D721Med (cell line): Measurements from ENCODE around the gene TSPAN33.

Source experiments
- DNase-seq: peaks from one replicate; pipeline ENCODE4 v3.0.0; 2011; ENCODE audit warnings: low spot score; ENCODE audit not compliant: insufficient read length
- FAIRE-seq: peaks from 2 replicates; lab custom pipeline; 2011; peaks lifted over from hg19 to GRCh38; lab: Jason Lieb, UNC
- TF ChIP-seq, protein P1 (sequence below): IDR thresholded peaks from 2 replicates; pipeline ENCODE4 v1.5.1; 2012; ENCODE audit warnings: mild to moderate bottlenecking, control low read depth; ENCODE audit not compliant: insufficient read depth; ENCODE audit errors: missing control alignments

The TSPAN33 gene, protein sequence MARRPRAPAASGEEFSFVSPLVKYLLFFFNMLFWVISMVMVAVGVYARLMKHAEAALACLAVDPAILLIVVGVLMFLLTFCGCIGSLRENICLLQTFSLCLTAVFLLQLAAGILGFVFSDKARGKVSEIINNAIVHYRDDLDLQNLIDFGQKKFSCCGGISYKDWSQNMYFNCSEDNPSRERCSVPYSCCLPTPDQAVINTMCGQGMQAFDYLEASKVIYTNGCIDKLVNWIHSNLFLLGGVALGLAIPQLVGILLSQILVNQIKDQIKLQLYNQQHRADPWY

DNA sequence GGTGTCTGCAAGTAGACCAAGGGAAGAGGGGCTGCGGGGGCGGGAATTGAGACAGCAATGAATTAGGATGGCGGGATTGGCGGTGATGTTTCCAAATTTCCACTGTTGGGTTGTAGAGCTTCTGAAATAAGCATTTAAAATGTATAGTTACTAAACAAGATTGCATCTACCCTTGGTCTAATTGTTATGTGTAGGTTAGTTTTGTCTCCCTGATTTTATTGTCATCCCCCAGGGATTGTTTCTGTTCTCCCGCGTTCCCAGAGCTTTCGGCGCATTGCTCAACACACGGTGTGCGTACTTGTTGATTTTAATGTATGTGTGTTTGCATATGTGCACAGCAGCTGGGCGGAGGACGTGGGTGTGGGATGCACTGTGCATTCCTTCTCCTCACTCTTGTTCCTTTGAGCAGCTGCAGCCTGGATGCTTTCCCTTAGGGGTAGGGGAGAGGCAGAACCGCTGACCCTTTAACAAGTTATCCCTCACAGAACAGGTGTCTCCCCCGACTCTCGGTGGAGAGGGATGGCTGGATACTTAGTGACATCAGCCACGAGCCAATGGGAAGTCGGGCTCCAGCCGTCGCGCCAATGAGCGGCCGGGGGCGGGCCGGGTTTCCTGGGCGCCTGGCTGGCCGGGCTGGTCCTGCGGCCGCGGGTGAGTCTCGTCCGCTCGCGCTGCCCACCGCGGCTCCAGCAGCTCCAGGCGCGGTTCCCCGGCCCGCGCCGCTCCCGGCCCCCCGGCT is at the start of gene TSPAN33:
Gene TSPAN33 (plus strand): TSS at position 613 of the 739 bp plus-strand sequence. CDS start 274 bp downstream, outside the sequence.
- no peak for FAIRE-seq
- TF ChIP-seq, protein P1, sequence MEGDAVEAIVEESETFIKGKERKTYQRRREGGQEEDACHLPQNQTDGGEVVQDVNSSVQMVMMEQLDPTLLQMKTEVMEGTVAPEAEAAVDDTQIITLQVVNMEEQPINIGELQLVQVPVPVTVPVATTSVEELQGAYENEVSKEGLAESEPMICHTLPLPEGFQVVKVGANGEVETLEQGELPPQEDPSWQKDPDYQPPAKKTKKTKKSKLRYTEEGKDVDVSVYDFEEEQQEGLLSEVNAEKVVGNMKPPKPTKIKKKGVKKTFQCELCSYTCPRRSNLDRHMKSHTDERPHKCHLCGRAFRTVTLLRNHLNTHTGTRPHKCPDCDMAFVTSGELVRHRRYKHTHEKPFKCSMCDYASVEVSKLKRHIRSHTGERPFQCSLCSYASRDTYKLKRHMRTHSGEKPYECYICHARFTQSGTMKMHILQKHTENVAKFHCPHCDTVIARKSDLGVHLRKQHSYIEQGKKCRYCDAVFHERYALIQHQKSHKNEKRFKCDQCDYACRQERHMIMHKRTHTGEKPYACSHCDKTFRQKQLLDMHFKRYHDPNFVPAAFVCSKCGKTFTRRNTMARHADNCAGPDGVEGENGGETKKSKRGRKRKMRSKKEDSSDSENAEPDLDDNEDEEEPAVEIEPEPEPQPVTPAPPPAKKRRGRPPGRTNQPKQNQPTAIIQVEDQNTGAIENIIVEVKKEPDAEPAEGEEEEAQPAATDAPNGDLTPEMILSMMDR = no peak
- peak; percentile 99 for DNase-seq

DNA sequence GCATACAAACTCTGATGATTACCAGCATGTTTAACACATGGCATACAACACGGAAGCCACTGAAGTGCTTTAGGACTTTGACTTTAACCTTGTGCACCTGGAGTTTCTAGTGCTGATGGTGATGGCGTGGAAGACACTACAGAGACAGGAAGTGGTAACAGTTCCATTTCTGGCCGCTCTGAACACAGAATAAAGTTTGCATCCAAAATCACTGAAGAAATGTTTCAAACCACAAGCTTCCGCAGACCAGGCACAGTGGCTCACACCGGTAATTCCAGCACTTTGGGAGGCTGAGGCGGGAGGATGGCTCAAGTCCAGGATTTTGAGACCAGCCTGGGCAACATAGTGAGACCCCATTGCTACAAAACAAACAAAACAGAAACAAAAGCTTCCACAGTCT is 49.2 kb upstream of the TSPAN33 start:
- DNase-seq (no peak), FAIRE-seq (no peak)
- TF ChIP-seq, protein P1 = no peak

DNA sequence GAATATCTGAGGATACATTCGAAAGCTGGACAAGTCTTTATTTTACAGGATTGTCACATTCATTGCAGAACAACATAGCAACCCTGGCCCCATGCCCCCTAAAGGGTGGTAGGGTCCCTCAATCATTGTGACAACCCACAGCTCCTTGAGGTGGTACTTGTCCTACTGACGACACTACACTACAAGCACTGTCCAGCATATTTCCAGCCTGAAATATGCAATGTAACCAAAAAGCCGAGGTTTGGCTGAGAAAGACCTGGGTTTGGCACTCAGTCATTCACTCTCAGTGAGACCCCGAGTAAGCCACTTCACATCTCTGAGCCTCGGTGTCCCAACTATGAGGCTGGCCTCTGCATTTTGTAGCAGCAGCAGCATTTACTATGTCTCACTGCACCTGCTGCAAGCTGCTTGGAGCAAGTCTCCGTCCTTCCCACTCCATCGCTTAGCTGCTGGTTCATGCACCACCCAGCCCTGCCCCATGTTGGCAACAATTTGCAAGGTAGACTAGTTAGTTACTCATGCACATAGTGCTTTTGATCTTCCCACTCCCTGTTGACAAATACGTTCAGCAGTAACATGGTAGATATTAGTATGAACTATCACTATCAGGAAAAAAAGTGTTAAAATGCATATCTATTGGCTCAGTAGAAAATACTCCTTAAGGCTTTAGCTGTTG is 46.0 kb upstream of the TSPAN33 start:
- FAIRE-seq = no peak
- TF ChIP-seq, protein P1 = no peak
- DNase-seq = no peak

DNA sequence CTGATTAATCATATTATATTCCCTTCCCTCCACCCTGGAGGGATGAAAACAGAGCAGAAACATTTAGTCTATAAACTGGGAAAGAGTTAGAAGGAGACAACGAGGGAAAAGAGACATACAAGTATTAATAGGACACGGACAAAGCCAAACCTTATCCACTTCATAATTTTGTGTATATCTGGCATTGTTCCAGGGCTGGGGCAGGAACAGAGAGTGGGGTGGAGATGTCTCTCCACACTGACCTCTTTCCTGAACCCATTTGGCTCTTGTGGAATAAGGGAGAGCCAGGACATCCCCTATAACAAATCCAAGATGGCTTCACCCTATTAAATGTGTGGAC is 43.7 kb upstream of the TSPAN33 start:
- TF ChIP-seq, protein P1 = no peak
- FAIRE-seq (no peak), DNase-seq (no peak)

DNA sequence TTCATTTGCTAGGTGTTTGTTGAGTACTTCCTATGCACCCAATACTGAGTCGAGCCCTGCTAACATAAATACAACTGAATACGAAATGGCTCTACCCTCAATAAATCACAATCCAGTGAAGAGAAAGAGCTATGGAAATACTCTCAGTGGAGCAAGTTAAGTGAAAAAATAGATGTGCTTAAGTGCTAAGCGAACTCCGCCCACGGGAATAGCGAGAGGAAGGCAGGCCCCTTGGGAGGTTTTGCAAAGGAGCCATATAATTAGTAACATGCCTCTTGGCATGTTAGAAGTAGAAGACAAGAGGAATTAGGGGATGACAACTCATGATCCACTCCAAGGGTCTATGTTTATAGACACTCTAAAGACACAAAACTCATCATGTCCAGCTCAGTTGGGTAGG is 42.8 kb upstream of the TSPAN33 start:
- no peak for DNase-seq
- TF ChIP-seq, protein P1 = no peak
- no peak for FAIRE-seq

DNA sequence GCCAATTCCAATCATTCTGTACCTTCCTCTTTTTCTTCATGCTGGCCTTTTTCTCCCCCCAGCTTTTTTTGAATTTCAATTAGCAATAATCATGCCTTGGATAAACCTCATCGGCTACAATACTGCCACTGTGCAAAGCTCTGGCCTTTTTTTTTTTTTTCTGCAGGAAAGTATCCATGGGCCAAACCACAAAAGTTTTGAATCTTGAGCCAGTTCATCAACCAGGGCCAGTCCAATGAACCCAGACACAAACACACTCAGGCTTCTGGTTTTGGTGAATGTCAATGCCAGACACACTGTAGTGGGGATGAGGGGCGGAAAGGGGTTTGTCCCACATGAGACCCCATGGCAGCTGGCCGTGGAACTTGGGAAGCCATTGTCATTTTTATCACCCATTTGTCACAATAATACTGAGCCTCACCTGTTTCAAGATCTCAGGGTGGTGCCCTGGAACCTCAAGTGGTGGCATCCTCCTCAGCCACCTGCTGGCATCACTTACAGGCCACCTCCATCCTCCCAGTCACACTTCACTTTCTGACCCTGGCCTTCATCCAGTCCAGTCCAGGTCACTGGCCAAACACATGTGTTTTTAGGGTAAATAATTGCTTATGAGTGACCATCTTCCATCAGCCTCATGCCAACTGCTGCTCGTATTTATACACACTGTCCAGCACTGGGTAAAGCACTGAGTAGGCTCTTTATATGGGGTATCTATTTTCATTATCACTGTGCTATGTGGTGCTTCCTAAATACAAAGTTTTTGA is 40.8 kb upstream of the TSPAN33 start:
- TF ChIP-seq, protein P1 = no peak
- DNase-seq = no peak
- FAIRE-seq = no peak
